CD4-positive, alpha-beta T cell (primary cell): ENCODE measurements around the gene PLET1. TPM values are rescaled to one million over a fixed set of nuclear protein-coding genes. Genes with fewer than 3 reads are reported as not detected.

Experiments
- ATAC-seq: fragments of 200-7000 bp; cut with Tn5 transposase; one replicate; pipeline ENCODE4 v1.10.0; 2022; ENCODE audit warnings: mild to moderate bottlenecking; ENCODE audit not compliant: poor library complexity
- CTCF ChIA-PET: fragments of 350-600 bp; sonication (Branson Sonifier 250); formaldehyde crosslinking; loops from one replicate; lab custom pipeline; 2021; ENCODE audit warnings: antibody characterized with exemption, inconsistent platforms; lab: Charles Lee
- POLR2A ChIA-PET: fragments of 350-600 bp; sonication (Branson Sonifier 250); formaldehyde crosslinking; loops from one replicate; lab custom pipeline; 2021; ENCODE audit warnings: antibody characterized with exemption, inconsistent platforms; lab: Charles Lee
- DNase-seq, 14 experiments: peaks; one replicate each; pipeline ENCODE4 v3.0.0-alpha.2; 2013 to 2020; ENCODE audit warnings: mixed read lengths in 2 of 14
- H3K27ac ChIP-seq, 2 donors: one replicate each; pipeline versions ENCODE4 v1.5.1 to v1.7.0; 2013; ENCODE audit warnings: low read length in 2 of 2, low read depth in 1 of 2, mild to moderate bottlenecking in 1 of 2
- H3K27me3 ChIP-seq, 2 experiments: 1 replicate in 1 of 2; 2 replicates in 1 of 2; pipeline versions ENCODE4 v1.6.1 to v1.7.0; 2013; ENCODE audit warnings: low read length in 2 of 2, control low read depth in 1 of 2, mild to moderate bottlenecking in 1 of 2, moderate library complexity in 1 of 2; ENCODE audit not compliant: insufficient read depth in 2 of 2, control insufficient read depth in 1 of 2
- H3K36me3 ChIP-seq: one replicate; pipeline ENCODE4 v1.6.1; 2013; ENCODE audit warnings: low read length, control low read depth; ENCODE audit not compliant: insufficient read depth
- H3K4me1 ChIP-seq: one replicate; pipeline ENCODE4 v1.6.1; 2013; ENCODE audit warnings: low read length, control low read depth; ENCODE audit not compliant: insufficient read depth
- H3K4me3 ChIP-seq: one replicate; pipeline ENCODE4 v1.5.1; 2013; ENCODE audit warnings: mild to moderate bottlenecking, low read length, moderate library complexity
- H3K9me3 ChIP-seq, 2 experiments: 1 replicate in 1 of 2; 2 replicates in 1 of 2; pipeline versions ENCODE4 v1.6.1 to v1.7.0; 2013; ENCODE audit warnings: low read length in 2 of 2, mild to moderate bottlenecking in 2 of 2, control low read depth in 1 of 2, moderate library complexity in 1 of 2; ENCODE audit not compliant: control insufficient read depth in 1 of 2, insufficient read depth in 1 of 2
- H3K27ac Mint-ChIP-seq: one replicate; pipeline ENCODE4 v1.8.0; 2020; ENCODE audit warnings: mixed read lengths
- H3K27me3 Mint-ChIP-seq: one replicate; pipeline ENCODE4 v1.8.0; 2021; ENCODE audit warnings: mixed read lengths
- H3K36me3 Mint-ChIP-seq: one replicate; pipeline ENCODE4 v1.8.0; 2021; ENCODE audit warnings: low read depth, mixed read lengths
- H3K4me1 Mint-ChIP-seq: one replicate; pipeline ENCODE4 v1.8.0; 2021; ENCODE audit warnings: low read depth, mixed read lengths
- H3K4me3 Mint-ChIP-seq: one replicate; pipeline ENCODE4 v1.8.0; 2020; ENCODE audit warnings: mild to moderate bottlenecking, mixed read lengths
- H3K9me3 Mint-ChIP-seq: one replicate; pipeline ENCODE4 v1.8.0; 2020; ENCODE audit warnings: mixed read lengths
- CTCF ChIP-seq: fragments of 200-600 bp; IDR thresholded peaks from one replicate; pipeline ENCODE4 v1.8.0; 2022; ENCODE audit warnings: antibody characterized with exemption, mild to moderate bottlenecking
- intact Hi-C, 2 experiments: fragments of 100-400 bp; cut with DNase I in 1 of 2; cut with micrococcal nuclease in 1 of 2; formaldehyde crosslinking; loops; one replicate each; pipeline versions ENCODE4 v1.15.1 to v1.9.0; 2023 to 2025; cut with DNase I, micrococcal nuclease
- total RNA-seq, 174 experiments: library from RNA in 2 of 174; stranded (reverse) in 2 of 174; gene quantifications; one replicate each; pipeline ENCODE4 v1.2.3 and lab custom pipeline; 2021 to 2026

PLET1 gene
- total RNA-seq, 2 experiments from 2014 or later, result not detected

GRCh38 chr11:112255067-112255720, 5.5 kb downstream of the PLET1 start:
- no peaks in the 10 kb centered on the region for H3K27me3 ChIP-seq
- Mint-ChIP-seq H3K9me3 (no peaks in the 10 kb centered on the region), H3K4me3 (no peak overlapping the region), H3K4me1 (no peaks in the 10 kb centered on the region), H3K27ac (no peak overlapping the region), H3K36me3 (no peaks in the 10 kb centered on the region), H3K27me3 (no peaks in the 10 kb centered on the region)
- intact Hi-C loops, result no loop called here
- no peaks in the 10 kb centered on the region for H3K9me3 ChIP-seq
- H3K4me3 ChIP-seq, result no peak overlapping the region
- no peaks in the 10 kb centered on the region for H3K36me3 ChIP-seq
- H3K4me1 ChIP-seq, result no peaks in the 10 kb centered on the region
- no peak overlapping the region for H3K27ac ChIP-seq
- CTCF ChIA-PET, result no interaction called here
- ATAC-seq (no peak), DNase-seq (no peak)
- POLR2A ChIA-PET, result no interaction called here
- TF ChIP-seq CTCF, result no peak

- H3K36me3 ChIP-seq, result no peaks in the 10 kb centered on the region
- no peaks in the 10 kb centered on the region for H3K4me1 Mint-ChIP-seq
- no peak overlapping the region for H3K27ac ChIP-seq
- H3K4me3 Mint-ChIP-seq, result no peak overlapping the region
- CTCF ChIA-PET, result no interaction called here
- no peaks in the 10 kb centered on the region for H3K4me1 ChIP-seq
- H3K4me3 ChIP-seq, result no peak overlapping the region
- TF ChIP-seq CTCF, result no peak
- no peaks in the 10 kb centered on the region for H3K9me3 Mint-ChIP-seq
- DNase-seq, result no peak
- H3K27me3 Mint-ChIP-seq, result no peaks in the 10 kb centered on the region
- no peaks in the 10 kb centered on the region for H3K36me3 Mint-ChIP-seq
- ATAC-seq, result no peak
- no peaks in the 10 kb centered on the region for H3K27me3 ChIP-seq
- POLR2A ChIA-PET, result no interaction called here
- H3K9me3 ChIP-seq, result no peaks in the 10 kb centered on the region
- H3K27ac Mint-ChIP-seq, result no peak overlapping the region
- intact Hi-C loops, result no loop called here
These were observed 6.9 kb downstream of the PLET1 start for GRCh38 chr11:112253605-112254242.

- CTCF ChIA-PET, result no interaction called here
- TF ChIP-seq CTCF, result no peak
- no peak for DNase-seq
- ATAC-seq, result no peak
- Histone ChIP-seq H3K27ac (no peak overlapping the region), H3K4me1 (no peaks in the 10 kb centered on the region), H3K27me3 (no peaks in the 10 kb centered on the region), H3K36me3 (no peaks in the 10 kb centered on the region), H3K9me3 (peaks cover 0 to 3% of the 10 kb centered on the region in 2 experiments), H3K4me3 (no peak overlapping the region)
- Mint-ChIP-seq H3K9me3 (peaks cover 2% of the 10 kb centered on the region), H3K36me3 (no peaks in the 10 kb centered on the region), H3K27ac (no peak overlapping the region), H3K4me3 (no peak overlapping the region), H3K27me3 (no peaks in the 10 kb centered on the region), H3K4me1 (no peaks in the 10 kb centered on the region)
- POLR2A ChIA-PET, result no interaction called here
- intact Hi-C loops, result no loop called here
These were observed 10.6 kb downstream of the PLET1 start for GRCh38 chr11:112249871-112250610.
